Lower leg skin (tissue), 3 donors: Measurements from ENCODE around the gene AKAP6.

Experiments
- POLR2A ChIP-seq, 2 donors: fragments of 450-650 bp; IDR thresholded peaks; one replicate each; pipeline ENCODE4 v1.6.1; 2016 to 2017; ENCODE audit warnings: antibody characterized with exemption in 2 of 2, mild to moderate bottlenecking in 1 of 2, moderate library complexity in 1 of 2
- TF ChIP-seq, protein P1 (sequence below), 3 donors: fragments of 450-650 bp; IDR thresholded peaks; one replicate each; pipeline ENCODE4 v1.5.1; 2016; ENCODE audit warnings: antibody characterized with exemption in 3 of 3, mild to moderate bottlenecking in 3 of 3, moderate library complexity in 2 of 3

DNA sequence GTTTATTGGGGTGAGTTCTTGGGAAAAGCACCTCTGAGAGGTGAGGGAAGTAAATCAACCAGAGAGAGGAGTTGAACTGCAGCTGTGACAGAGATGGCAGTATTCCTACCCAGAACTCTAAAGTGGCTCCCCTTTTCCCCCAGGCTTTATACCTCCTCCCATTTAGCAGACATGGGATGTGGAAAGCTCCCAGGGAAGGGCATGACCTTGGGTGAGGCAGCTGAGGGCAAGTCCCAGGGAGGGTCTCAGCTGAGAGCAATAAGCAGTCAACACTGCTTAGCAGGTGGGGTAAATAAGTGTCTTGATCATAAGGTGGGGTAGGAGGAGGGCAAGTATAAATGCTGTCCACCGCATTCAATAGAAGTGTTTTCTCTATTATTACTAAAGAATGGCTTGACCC lies 143.0 kb downstream of the AKAP6 start:
- TF ChIP-seq, protein P1, sequence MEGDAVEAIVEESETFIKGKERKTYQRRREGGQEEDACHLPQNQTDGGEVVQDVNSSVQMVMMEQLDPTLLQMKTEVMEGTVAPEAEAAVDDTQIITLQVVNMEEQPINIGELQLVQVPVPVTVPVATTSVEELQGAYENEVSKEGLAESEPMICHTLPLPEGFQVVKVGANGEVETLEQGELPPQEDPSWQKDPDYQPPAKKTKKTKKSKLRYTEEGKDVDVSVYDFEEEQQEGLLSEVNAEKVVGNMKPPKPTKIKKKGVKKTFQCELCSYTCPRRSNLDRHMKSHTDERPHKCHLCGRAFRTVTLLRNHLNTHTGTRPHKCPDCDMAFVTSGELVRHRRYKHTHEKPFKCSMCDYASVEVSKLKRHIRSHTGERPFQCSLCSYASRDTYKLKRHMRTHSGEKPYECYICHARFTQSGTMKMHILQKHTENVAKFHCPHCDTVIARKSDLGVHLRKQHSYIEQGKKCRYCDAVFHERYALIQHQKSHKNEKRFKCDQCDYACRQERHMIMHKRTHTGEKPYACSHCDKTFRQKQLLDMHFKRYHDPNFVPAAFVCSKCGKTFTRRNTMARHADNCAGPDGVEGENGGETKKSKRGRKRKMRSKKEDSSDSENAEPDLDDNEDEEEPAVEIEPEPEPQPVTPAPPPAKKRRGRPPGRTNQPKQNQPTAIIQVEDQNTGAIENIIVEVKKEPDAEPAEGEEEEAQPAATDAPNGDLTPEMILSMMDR (IDR thresholded peaks at IDR 0.05) = no peak
- TF ChIP-seq POLR2A (IDR thresholded peaks at IDR 0.05) = no peak
